Osteoblast (primary cell): ENCODE data around the gene LGMN. TPM values are rescaled to one million over a fixed set of nuclear protein-coding genes. Genes with fewer than 3 reads are reported as not detected.

Experiments
- DNase-seq: peaks from one replicate; pipeline ENCODE4 v3.0.0; 2011; ENCODE audit warnings: low spot score, mixed read lengths; ENCODE audit not compliant: insufficient read length; ENCODE audit errors: missing footprints
- H2AFZ ChIP-seq: 2 replicates; pipeline ENCODE4 v1.6.0; 2011; ENCODE audit warnings: mild to moderate bottlenecking, low read length
- H3K27ac ChIP-seq: 2 replicates; pipeline ENCODE4 v1.5.1; 2011; ENCODE audit warnings: mild to moderate bottlenecking, low read depth, low read length, moderate library complexity
- H3K27me3 ChIP-seq: 2 replicates; pipeline ENCODE4 v1.6.0; 2012; ENCODE audit warnings: mild to moderate bottlenecking, control low read depth, inconsistent platforms, low read length, moderate library complexity; ENCODE audit not compliant: insufficient read depth
- H3K36me3 ChIP-seq: 2 replicates; pipeline ENCODE4 v1.5.1; 2011; ENCODE audit warnings: mild to moderate bottlenecking, low read length, control low read depth, moderate library complexity; ENCODE audit not compliant: insufficient read depth
- H3K4me1 ChIP-seq: 2 replicates; pipeline ENCODE4 v1.5.1; 2011; ENCODE audit warnings: mild to moderate bottlenecking, low read length, control low read depth, moderate library complexity; ENCODE audit not compliant: insufficient read depth
- H3K4me2 ChIP-seq: 2 replicates; pipeline ENCODE4 v1.6.0; 2011; ENCODE audit warnings: mild to moderate bottlenecking, low read length; ENCODE audit not compliant: insufficient read depth
- H3K4me3 ChIP-seq: fragments of 200-600 bp; sonication (generic); 3 replicates; pipeline ENCODE4 v1.5.1; 2012; ENCODE audit warnings: mild to moderate bottlenecking, low read length, inconsistent platforms; ENCODE audit not compliant: insufficient read depth
- H3K79me2 ChIP-seq: 2 replicates; pipeline ENCODE4 v1.6.0; 2012; ENCODE audit warnings: mild to moderate bottlenecking, low read length, control low read depth, inconsistent platforms; ENCODE audit not compliant: insufficient read depth
- H3K9me3 ChIP-seq: 2 replicates; pipeline ENCODE4 v1.5.1; 2011; ENCODE audit warnings: low read depth, low read length, control low read depth
- H4K20me1 ChIP-seq: 2 replicates; pipeline ENCODE4 v1.6.0; 2012; ENCODE audit warnings: mild to moderate bottlenecking, low read length, control low read depth; ENCODE audit not compliant: insufficient read depth
- total RNA-seq: library from RNA; depleted of rRNA; stranded (reverse); fragments of >200 nt; gene quantifications from 2 replicates; pipeline ENCODE4 v1.2.3, GENCODE V29; 2012
- TF ChIP-seq, protein P1 (sequence below): IDR thresholded peaks from 2 replicates; pipeline ENCODE4 v1.5.1; 2011; ENCODE audit warnings: mild to moderate bottlenecking, low read depth, low read length, moderate library complexity; ENCODE audit errors: extremely low read depth

Gene LGMN
- total RNA-seq, 1 donor, result 89.4 TPM

- H3K4me3 ChIP-seq, result peak overlapping the region; percentile 40
- peaks cover 3% of the 10 kb centered on the region for H3K36me3 ChIP-seq
- H3K79me2 ChIP-seq, result no peaks in the 10 kb centered on the region
- TF ChIP-seq, protein P1, sequence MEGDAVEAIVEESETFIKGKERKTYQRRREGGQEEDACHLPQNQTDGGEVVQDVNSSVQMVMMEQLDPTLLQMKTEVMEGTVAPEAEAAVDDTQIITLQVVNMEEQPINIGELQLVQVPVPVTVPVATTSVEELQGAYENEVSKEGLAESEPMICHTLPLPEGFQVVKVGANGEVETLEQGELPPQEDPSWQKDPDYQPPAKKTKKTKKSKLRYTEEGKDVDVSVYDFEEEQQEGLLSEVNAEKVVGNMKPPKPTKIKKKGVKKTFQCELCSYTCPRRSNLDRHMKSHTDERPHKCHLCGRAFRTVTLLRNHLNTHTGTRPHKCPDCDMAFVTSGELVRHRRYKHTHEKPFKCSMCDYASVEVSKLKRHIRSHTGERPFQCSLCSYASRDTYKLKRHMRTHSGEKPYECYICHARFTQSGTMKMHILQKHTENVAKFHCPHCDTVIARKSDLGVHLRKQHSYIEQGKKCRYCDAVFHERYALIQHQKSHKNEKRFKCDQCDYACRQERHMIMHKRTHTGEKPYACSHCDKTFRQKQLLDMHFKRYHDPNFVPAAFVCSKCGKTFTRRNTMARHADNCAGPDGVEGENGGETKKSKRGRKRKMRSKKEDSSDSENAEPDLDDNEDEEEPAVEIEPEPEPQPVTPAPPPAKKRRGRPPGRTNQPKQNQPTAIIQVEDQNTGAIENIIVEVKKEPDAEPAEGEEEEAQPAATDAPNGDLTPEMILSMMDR, result no peak
- H3K4me2 ChIP-seq, result peak overlapping the region; percentile 43
- no peak overlapping the region for H3K27ac ChIP-seq
- H3K9me3 ChIP-seq, result no peaks in the 10 kb centered on the region
- peaks cover 2% of the 10 kb centered on the region for H4K20me1 ChIP-seq
- H3K27me3 ChIP-seq, result peaks cover 6% of the 10 kb centered on the region
- peak; percentile 89 for DNase-seq
- H2AFZ ChIP-seq, result peak overlapping the region; percentile 62
- H3K4me1 ChIP-seq, result peaks cover 11% of the 10 kb centered on the region
Measured at GRCh38 chr14:92692822-92693226, 55.6 kb downstream of the LGMN start.

DNA sequence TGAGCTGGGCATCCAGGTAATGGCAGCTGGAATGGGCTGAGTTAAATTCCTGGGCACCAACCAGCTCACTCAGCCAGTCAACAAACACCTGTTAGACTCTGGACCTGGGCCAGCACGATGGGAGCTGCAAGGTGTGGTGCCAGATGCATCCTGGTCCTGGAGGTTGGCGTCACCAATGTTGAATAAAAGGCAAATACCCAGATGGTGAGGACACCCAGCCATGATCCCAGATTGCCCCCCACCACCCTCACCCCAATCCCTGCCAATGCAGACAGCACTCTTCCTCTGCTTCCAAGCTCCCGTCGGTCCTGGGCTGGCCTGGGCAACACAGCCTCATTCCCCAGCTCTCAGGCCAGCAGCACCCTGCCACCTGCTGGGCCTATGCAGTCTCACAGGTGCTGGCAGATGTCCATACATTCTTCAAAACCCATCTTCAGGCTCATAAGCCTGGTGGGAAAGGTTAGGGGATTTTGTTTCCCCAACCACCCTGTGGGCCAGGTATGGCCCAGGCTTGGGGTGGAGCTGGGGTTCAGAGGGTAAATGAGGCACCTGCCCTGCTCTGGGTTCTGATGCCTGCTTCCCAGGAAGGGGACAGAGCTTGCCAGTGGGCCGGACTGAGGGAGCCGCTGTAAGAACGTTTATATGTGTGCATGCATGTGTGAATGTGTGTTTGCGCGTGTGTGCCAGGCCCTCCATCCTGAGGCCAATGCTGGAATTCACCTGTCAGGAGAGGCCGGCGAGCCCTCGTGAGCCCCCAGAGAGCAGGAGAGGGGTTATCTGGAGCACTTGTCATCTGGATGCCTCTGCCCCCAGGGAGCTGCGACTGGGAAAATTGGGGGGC, 58.0 kb downstream of the LGMN start:
- Histone ChIP-seq H3K4me3 (no peak overlapping the region), H3K4me1 (peaks cover 11% of the 10 kb centered on the region), H4K20me1 (peaks cover 2% of the 10 kb centered on the region), H3K9me3 (no peaks in the 10 kb centered on the region), H3K79me2 (no peaks in the 10 kb centered on the region), H3K4me2 (no peak overlapping the region), H3K36me3 (peaks cover 3% of the 10 kb centered on the region), H2AFZ (no peak overlapping the region), H3K27me3 (peaks cover 6% of the 10 kb centered on the region), H3K27ac (no peak overlapping the region)
- TF ChIP-seq, protein P1, result peak; percentile 59
- DNase-seq, result peak; percentile 93

DNA sequence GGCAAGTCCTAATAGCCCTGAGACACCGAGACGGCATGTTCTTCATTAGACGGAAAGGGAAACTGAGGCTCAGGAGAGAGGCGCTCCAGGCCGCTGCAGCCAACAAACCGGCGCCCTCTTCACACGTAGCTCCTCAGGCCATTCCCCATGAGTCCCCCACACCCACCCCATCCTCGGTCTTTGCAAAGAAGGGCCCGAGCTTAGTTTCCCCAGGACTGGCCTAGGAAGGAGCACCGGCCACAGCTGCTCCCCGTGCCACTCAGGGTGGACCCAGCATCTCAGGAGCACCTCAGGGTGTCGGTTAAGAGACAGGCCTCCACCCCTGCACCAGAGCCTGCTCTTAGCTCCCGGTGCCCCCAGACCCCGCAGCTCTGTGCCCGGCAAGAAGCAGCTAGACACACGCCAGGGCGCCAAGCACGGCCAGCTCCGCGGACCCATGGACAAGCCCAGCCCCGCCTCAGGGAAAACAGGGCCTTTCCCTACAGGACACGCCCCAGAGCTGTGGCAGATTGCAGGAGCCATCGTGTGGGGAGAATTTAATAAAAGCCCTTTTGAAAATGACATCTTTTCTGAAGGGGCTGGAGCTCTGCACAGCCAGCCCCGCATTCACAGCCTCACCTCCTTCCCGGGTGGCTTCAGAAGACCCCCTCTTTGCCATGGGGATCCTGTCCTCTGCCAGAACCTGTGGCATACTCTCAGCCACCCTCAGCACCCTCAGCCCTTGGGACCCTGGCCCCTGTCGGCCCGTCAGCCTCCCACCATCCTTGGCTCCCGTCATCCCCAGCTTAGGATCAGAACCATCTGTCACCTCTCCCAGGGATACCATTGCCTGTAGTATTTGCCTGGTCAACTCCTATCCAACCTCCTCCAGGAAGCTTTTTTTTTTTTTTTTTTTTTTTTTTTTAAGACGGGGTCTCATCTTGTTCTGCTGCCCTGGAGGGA, 59.7 kb downstream of the LGMN start:
- peaks cover 2% of the 10 kb centered on the region for H4K20me1 ChIP-seq
- TF ChIP-seq, protein P1, result no peak

More for the DNA sequence above, 59.7 kb downstream of the LGMN start:
- H3K27ac ChIP-seq, result no peak overlapping the region
- no peaks in the 10 kb centered on the region for H3K79me2 ChIP-seq
- H2AFZ ChIP-seq, result no peak overlapping the region
- no peak for DNase-seq
- no peak overlapping the region for H3K4me2 ChIP-seq
- H3K9me3 ChIP-seq, result no peaks in the 10 kb centered on the region
- peaks cover 11% of the 10 kb centered on the region for H3K4me1 ChIP-seq
- no peak overlapping the region for H3K4me3 ChIP-seq
- H3K36me3 ChIP-seq, result peaks cover 3% of the 10 kb centered on the region
- no peaks in the 10 kb centered on the region for H3K27me3 ChIP-seq
